Bronchial smooth muscle cell (primary cell): ENCODE data around the gene KRTAP5-2. TPM values are rescaled to one million over a fixed set of nuclear protein-coding genes. Genes with fewer than 3 reads are reported as not detected.

Experiments
- total RNA-seq: library from RNA; depleted of rRNA; stranded (reverse); fragments of >200 nt; gene quantifications from 2 replicates; pipeline ENCODE4 v1.2.1, GENCODE V29; 2014

The KRTAP5-2 gene
- total RNA-seq = not detected in 2 replicates

GRCh38 chr11:1597994-1598380 is at the start of gene KRTAP5-2:
KRTAP5-2 (minus strand) TSS chr11:1598294; CDS start chr11:1598250, 44 bp downstream.

GRCh38 chr11:1629326-1630185 is 31.5 kb upstream of the KRTAP5-2 start, which contains the start of gene KRTAP5-5:
KRTAP5-5 (plus strand) TSS chr11:1629775; CDS start chr11:1629841, 66 bp downstream.

GRCh38 chr11:1622086-1622485 is 24.0 kb upstream of the KRTAP5-2 start, which contains the start of gene KRTAP5-4:
KRTAP5-4 (minus strand) TSS chr11:1622138; CDS start chr11:1622093, 45 bp downstream.

DNA sequence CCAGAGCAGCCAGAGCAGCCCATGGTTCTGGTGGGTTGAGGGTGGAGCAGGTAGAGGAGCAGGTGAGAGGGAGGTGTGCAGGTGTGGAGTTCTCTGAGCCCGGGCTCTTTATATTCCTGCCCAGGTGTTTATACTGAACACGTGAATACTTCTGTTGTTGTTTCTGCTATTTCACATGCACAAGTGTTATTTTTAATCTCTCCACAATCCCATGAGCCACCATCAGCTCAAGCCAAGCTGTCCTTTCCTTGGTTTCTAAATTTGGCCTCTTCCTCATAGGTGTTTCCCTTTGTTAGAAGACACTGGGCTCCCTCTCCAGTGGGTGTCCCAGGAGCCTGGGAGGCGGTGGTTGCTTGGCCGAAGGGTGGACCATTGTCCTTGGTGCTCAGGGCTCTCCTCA is 10.3 kb upstream of the KRTAP5-2 start, which contains the start of gene KRTAP5-3:
Gene KRTAP5-3 (minus strand): TSS at position 101 of the 400 bp plus-strand sequence. CDS start 78 bp downstream, at position 23.

DNA sequence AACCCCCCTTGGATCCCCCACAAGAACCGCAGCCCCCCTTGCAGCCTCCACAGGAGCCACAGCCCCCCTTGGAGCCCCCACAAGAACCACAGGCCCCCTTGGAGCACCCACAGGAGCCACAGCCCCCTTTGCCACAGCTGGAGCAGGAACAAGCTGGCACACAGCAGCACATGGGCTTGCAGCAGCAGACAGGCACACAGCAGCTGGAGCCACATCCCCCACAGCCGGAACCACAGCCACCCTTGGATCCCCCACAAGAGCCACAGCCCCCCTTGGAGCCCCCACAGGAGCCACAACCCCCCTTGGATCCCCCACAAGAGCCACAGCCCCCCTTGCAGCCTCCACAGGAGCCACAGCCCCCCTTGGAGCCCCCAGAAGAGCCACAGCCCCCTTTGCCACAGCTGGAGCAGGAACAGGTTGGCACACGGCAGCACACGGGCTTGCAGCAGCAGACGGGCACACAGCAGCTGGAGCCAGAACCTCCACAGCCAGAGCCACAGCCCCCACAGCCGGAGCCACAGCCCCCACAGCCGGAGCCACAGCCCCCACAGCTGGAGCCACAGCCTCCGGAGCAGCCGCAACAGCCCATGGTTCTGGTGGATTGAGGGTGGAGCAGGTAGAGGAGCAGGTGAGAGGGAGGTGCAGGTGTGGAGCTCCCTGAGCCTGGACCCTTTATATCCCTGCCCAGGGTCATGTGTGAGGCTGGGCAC is 13.3 kb downstream of the KRTAP5-2 start, which contains the start of gene KRTAP5-1:
Gene KRTAP5-1 (minus strand): TSS at position 623 of the 710 bp plus-strand sequence. CDS start 34 bp downstream, at position 589.

DNA sequence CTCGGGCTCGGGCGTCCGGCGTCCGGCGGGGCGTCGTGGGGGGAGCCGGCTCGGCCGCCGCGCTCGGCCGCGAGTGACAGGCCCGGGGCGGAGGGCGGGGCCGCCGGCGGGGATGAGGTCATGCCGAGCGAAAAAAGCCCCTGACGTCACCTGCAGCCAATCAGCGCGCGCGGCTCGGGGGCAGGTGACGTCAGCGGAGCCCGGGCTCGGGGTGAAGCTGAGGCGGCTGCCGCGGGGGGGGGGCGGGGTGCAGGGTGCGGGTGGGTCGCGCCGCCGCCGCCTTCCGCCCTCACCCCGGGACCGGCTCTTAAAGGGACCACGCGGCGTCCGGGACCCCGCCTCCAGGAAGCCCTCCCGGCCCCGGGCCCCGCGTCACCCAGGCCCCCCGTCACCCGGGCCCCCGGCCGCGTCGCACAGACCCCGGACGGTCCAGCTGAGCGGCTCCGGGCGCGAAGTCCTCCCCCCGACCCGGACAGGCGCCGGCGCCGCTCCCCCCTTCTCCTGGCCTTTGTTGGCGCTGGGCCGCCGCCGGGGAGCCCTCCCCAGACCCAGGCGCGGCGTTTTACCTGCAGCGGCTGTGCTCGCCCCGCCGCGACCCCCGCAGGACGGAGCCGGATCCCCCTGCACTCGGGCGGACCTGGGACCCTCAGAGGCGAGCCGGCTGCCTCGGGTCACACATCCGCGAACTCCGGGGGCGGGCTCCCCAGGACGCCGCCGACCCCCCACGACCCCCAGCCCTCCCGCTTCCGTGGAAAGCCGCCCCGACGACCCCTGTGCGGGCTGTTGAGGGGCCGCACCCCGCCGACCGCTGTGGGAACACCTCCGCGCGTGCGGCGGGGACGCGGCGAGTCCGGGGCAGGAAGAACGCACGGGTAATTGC is 25.7 kb downstream of the KRTAP5-2 start, which contains the start of gene DUSP8:
Gene DUSP8 (minus strand): TSS at position 75 of the 880 bp plus-strand sequence. CDS start 6,445 bp downstream, outside the sequence.

Other genes starting within 250 kb of the KRTAP5-2 start
- gene BRSK2, start 208.4 kb downstream of the KRTAP5-2 start, total RNA-seq = 0.16 and 0.86 TPM in 2 replicates
- gene MOB2, start 111.5 kb downstream of the KRTAP5-2 start, total RNA-seq = 28.1 and 43.8 TPM in 2 replicates
- under 0.01 and 0.09 TPM in 2 replicates for gene DUSP8, start 26.0 kb downstream of the KRTAP5-2 start, total RNA-seq
- gene KRTAP5-1, start 13.0 kb downstream of the KRTAP5-2 start, total RNA-seq = not detected in 2 replicates
- gene KRTAP5-3, start 10.2 kb upstream of the KRTAP5-2 start, total RNA-seq = not detected in 2 replicates
- gene KRTAP5-4, start 23.8 kb upstream of the KRTAP5-2 start, total RNA-seq = not detected in 2 replicates
- gene KRTAP5-5, start 31.5 kb upstream of the KRTAP5-2 start, total RNA-seq = not detected in 2 replicates
- gene KRTAP5-6, start 98.9 kb upstream of the KRTAP5-2 start, total RNA-seq = not detected in 2 replicates
- 1.1 and 2.2 TPM in 2 replicates for gene IFITM10, start 152.3 kb upstream of the KRTAP5-2 start, total RNA-seq
- gene CTSD, start 165.6 kb upstream of the KRTAP5-2 start, total RNA-seq = 226 and 354 TPM in 2 replicates
- gene SYT8, start 236.7 kb upstream of the KRTAP5-2 start, total RNA-seq = not detected in 2 replicates
- not detected in 2 replicates for gene TNNI2, start 240.7 kb upstream of the KRTAP5-2 start, total RNA-seq